Measurements from ENCODE around the gene CMIP. TPM values are rescaled to one million over a fixed set of nuclear protein-coding genes. Genes with fewer than 3 reads are reported as not detected.

CMIP gene
- polyA plus RNA-seq, 3 donors, result 0.85 to 61.9 (median 0.93) TPM

DNA sequence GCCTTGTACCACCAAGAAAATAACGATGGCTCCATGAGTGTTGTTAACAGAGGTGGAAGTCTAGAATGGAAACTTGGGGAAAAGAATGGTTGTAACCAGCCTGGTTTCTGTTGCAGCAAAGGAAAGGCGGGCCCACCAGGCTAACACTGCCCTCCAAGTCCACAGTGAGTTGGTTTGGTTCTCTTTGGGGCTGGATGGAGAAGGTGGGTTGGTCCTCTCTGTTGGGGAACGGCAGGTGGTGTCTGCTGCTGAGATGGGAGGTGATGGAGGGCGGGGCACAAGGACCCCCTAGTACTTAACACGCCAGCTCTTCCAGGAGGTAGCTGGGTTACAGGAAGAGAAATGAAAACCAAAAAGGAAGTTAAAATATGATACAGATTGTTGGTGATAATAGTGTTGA lies 257.9 kb downstream of the CMIP start:
- Mint-ChIP-seq H3K9me3 (peaks cover 0 to 5% (median 0%) of the 10 kb centered on the region in 7 donors), H3K27me3 (ENCODE audit: low read depth in 3 of 3) (no peaks in the 10 kb centered on the region), H3K4me3 (no peak overlapping the region), H3K36me3 (peaks cover 84 to 94% of the 10 kb centered on the region in 2 donors), H3K27ac (peak overlapping the region in 2 of 7 donors; percentile 68 to 83), H3K4me1 (no peaks in the 10 kb centered on the region)
- no peak overlapping the region for H3K4me2 ChIP-seq (replicated peaks; ENCODE audit: extremely low read depth, low read length, poor library complexity, severe bottlenecking)
- H4K20me1 ChIP-seq (ENCODE audit: insufficient read depth, low read length), result peaks cover 59% of the 10 kb centered on the region
- no peak overlapping the region for H3K4me3 ChIP-seq (replicated peaks in 1 of 3; ENCODE audit: low read depth in 2 of 3, low read length in 3 of 3)
- H3K4me1 ChIP-seq (ENCODE audit: control insufficient read depth in 1 of 2, insufficient read depth in 2 of 2, low read length in 2 of 2), result no peaks in the 10 kb centered on the region
- no peaks in the 10 kb centered on the region for H3K27me3 ChIP-seq (ENCODE audit: control insufficient read depth in 2 of 2, insufficient read depth in 2 of 2, low read length in 2 of 2)
- no peak overlapping the region for H3K27ac ChIP-seq (ENCODE audit: low read depth in 1 of 2, low read length in 2 of 2)
- H3K9me3 ChIP-seq (replicated peaks in 1 of 2; ENCODE audit: control insufficient read depth in 1 of 2, insufficient read depth in 1 of 2, low read length in 2 of 2), result no peaks in the 10 kb centered on the region
- intact Hi-C loops (cut with micrococcal nuclease), result no loop called here
- TF ChIP-seq, protein P1, sequence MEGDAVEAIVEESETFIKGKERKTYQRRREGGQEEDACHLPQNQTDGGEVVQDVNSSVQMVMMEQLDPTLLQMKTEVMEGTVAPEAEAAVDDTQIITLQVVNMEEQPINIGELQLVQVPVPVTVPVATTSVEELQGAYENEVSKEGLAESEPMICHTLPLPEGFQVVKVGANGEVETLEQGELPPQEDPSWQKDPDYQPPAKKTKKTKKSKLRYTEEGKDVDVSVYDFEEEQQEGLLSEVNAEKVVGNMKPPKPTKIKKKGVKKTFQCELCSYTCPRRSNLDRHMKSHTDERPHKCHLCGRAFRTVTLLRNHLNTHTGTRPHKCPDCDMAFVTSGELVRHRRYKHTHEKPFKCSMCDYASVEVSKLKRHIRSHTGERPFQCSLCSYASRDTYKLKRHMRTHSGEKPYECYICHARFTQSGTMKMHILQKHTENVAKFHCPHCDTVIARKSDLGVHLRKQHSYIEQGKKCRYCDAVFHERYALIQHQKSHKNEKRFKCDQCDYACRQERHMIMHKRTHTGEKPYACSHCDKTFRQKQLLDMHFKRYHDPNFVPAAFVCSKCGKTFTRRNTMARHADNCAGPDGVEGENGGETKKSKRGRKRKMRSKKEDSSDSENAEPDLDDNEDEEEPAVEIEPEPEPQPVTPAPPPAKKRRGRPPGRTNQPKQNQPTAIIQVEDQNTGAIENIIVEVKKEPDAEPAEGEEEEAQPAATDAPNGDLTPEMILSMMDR (IDR thresholded peaks at IDR 0.05), result no peak
- H3K36me3 ChIP-seq (replicated peaks in 1 of 2; ENCODE audit: control insufficient read depth in 1 of 2, insufficient read depth in 2 of 2, low read length in 2 of 2), result peaks cover 94 to 95% of the 10 kb centered on the region in 2 donors
- H2AFZ ChIP-seq (ENCODE audit: insufficient read depth, low read depth, low read length, poor library complexity, severe bottlenecking), result no peak overlapping the region
- DNase-seq, result no peak
- WGBS (ENCODE audit: insufficient coverage), result 100% methylated on average over 2 of the region's 5 CpGs
- H3K79me2 ChIP-seq (ENCODE audit: insufficient read depth, low read length), result no peaks in the 10 kb centered on the region
- no peak overlapping the region for H3K9ac ChIP-seq (ENCODE audit: insufficient read depth, low read length, poor library complexity, severe bottlenecking)

DNA sequence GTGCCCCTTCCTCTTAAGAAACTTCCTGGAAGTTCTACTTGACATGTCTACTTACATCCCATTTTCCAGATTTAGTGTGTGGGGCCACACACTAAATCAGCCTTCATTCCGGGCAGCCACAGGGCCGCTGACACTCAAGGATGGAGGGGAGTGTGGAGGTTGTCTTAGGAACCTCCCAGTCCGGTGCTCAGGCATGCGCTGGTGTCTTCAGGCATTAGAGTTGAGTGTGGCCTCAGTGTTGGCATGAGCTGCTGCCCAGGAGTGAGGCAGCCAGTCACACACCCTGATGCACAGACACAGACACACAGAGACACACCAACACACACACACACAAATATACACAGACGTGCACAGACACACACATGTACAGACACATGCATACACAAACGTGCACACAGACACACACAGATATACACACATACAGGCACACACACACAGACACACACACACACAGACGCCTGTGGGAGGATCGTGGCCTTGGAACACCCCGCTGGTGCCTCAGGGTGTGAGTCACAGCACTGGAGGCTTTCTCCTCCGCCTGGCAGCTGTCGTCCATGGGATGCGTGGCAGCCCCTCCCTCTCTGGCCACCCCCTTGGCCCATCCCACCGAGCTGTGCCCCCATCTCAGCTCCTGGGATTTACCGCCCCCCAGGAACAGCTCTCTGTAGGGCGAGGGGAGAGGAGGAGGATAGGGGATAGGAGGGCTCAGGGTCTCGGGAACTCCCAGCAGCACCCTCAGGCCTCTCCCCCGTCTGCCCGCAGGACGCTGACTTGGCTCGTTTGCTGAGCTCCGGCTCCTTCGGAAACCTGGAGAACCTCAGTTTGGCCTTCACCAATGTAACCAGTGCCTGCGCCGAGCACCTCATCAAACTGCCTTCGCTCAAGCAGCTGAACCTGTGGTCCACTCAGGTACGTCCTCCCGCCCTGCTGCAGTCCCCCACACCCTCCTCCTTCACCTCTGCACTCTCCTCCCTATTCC lies 258.9 kb downstream of the CMIP start:
- Histone ChIP-seq H3K27me3 (ENCODE audit: control insufficient read depth in 2 of 2, insufficient read depth in 2 of 2, low read length in 2 of 2) (no peaks in the 10 kb centered on the region), H2AFZ (ENCODE audit: insufficient read depth, low read depth, low read length, poor library complexity, severe bottlenecking) (no peak overlapping the region), H3K36me3 (replicated peaks in 1 of 2; ENCODE audit: control insufficient read depth in 1 of 2, insufficient read depth in 2 of 2, low read length in 2 of 2) (peaks cover 94 to 95% of the 10 kb centered on the region in 2 donors), H4K20me1 (ENCODE audit: insufficient read depth, low read length) (peaks cover 59% of the 10 kb centered on the region), H3K9ac (ENCODE audit: insufficient read depth, low read length, poor library complexity, severe bottlenecking) (no peak overlapping the region), H3K4me1 (ENCODE audit: control insufficient read depth in 1 of 2, insufficient read depth in 2 of 2, low read length in 2 of 2) (no peaks in the 10 kb centered on the region), H3K4me2 (replicated peaks; ENCODE audit: extremely low read depth, low read length, poor library complexity, severe bottlenecking) (no peak overlapping the region), H3K27ac (ENCODE audit: low read depth in 1 of 2, low read length in 2 of 2) (peak overlapping the region in 1 of 2 donors; percentile 11), H3K4me3 (replicated peaks in 1 of 3; ENCODE audit: low read depth in 2 of 3, low read length in 3 of 3) (no peak overlapping the region), H3K79me2 (ENCODE audit: insufficient read depth, low read length) (no peaks in the 10 kb centered on the region), H3K9me3 (replicated peaks in 1 of 2; ENCODE audit: control insufficient read depth in 1 of 2, insufficient read depth in 1 of 2, low read length in 2 of 2) (no peaks in the 10 kb centered on the region)
- Mint-ChIP-seq H3K36me3 (peaks cover 83 to 94% of the 10 kb centered on the region in 2 donors), H3K9me3 (peaks cover 0 to 5% (median 0%) of the 10 kb centered on the region in 7 donors), H3K4me1 (no peaks in the 10 kb centered on the region), H3K27me3 (ENCODE audit: low read depth in 3 of 3) (no peaks in the 10 kb centered on the region), H3K4me3 (no peak overlapping the region), H3K27ac (peak overlapping the region in 5 of 7 donors; percentile 2 to 76 (median 43))
- no peak for DNase-seq
- 89% methylated on average over 15 of the region's 27 CpGs for WGBS (ENCODE audit: insufficient coverage)
- intact Hi-C loops (cut with micrococcal nuclease), result no loop called here
- TF ChIP-seq, protein P1 (IDR thresholded peaks at IDR 0.05), result no peak

All from CD14-positive monocyte (primary cell).